AG09309 (cell line): ENCODE measurements around the gene SCCPDH.

Experiments
- DNase-seq: peaks from one replicate; pipeline ENCODE4 v3.0.0-alpha.2; 2010; ENCODE audit warnings: low read depth
- H3K4me3 ChIP-seq: 2 replicates; pipeline ENCODE4 v1.5.1; 2011; ENCODE audit warnings: mild to moderate bottlenecking, low read depth, low read length, moderate library complexity; ENCODE audit not compliant: control insufficient read depth
- TF ChIP-seq, protein P1 (sequence below): IDR thresholded peaks from 2 replicates; pipeline ENCODE4 v1.5.1; 2011; ENCODE audit warnings: mild to moderate bottlenecking, low read depth, low read length, inconsistent platforms; ENCODE audit not compliant: insufficient read depth, control insufficient read depth; ENCODE audit errors: missing control alignments

The SCCPDH gene

GRCh38 chr1:246814890-246815289 lies 90.7 kb downstream of the SCCPDH start:
- H3K4me3 ChIP-seq: no peak overlapping the region
- TF ChIP-seq, protein P1, sequence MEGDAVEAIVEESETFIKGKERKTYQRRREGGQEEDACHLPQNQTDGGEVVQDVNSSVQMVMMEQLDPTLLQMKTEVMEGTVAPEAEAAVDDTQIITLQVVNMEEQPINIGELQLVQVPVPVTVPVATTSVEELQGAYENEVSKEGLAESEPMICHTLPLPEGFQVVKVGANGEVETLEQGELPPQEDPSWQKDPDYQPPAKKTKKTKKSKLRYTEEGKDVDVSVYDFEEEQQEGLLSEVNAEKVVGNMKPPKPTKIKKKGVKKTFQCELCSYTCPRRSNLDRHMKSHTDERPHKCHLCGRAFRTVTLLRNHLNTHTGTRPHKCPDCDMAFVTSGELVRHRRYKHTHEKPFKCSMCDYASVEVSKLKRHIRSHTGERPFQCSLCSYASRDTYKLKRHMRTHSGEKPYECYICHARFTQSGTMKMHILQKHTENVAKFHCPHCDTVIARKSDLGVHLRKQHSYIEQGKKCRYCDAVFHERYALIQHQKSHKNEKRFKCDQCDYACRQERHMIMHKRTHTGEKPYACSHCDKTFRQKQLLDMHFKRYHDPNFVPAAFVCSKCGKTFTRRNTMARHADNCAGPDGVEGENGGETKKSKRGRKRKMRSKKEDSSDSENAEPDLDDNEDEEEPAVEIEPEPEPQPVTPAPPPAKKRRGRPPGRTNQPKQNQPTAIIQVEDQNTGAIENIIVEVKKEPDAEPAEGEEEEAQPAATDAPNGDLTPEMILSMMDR: no peak
- no peak for DNase-seq

GRCh38 chr1:246815693-246816270 lies 91.6 kb downstream of the SCCPDH start:
- no peak overlapping the region for H3K4me3 ChIP-seq
- no peak for DNase-seq
- TF ChIP-seq, protein P1: no peak
